Neural crest cell (in vitro differentiated cells): Measurements from ENCODE around the gene DPCD. TPM values are rescaled to one million over a fixed set of nuclear protein-coding genes. Genes with fewer than 3 reads are reported as not detected.

Source experiments
- DNase-seq: peaks from one replicate; pipeline ENCODE4 v3.0.0; 2021; ENCODE audit warnings: low read depth, mixed read lengths, low spot score
- H3K27ac Mint-ChIP-seq: one replicate; pipeline ENCODE4 v1.8.0; 2021; ENCODE audit warnings: mild to moderate bottlenecking, mixed read lengths; ENCODE audit not compliant: unreplicated experiment
- H3K27me3 Mint-ChIP-seq: 2 replicates; pipeline ENCODE4 v1.8.0; 2021; ENCODE audit warnings: low read depth, mild to moderate bottlenecking, mixed read lengths
- H3K36me3 Mint-ChIP-seq: 2 replicates; pipeline ENCODE4 v1.8.0; 2021; ENCODE audit warnings: low read depth, mild to moderate bottlenecking, mixed read lengths
- H3K4me1 Mint-ChIP-seq: 2 replicates; pipeline ENCODE4 v1.8.0; 2021; ENCODE audit warnings: mixed read lengths
- H3K4me3 Mint-ChIP-seq: one replicate; pipeline ENCODE4 v1.8.0; 2021; ENCODE audit warnings: mild to moderate bottlenecking, mixed read lengths
- H3K9me3 Mint-ChIP-seq: 2 replicates; pipeline ENCODE4 v1.8.0; 2021; ENCODE audit warnings: mixed read lengths
- long read RNA-seq: library from polyadenylated mRNA; unstranded; transcript quantifications from one replicate; pipeline ENCODE4 v2.0.0, GENCODE V29; 2020
- total RNA-seq: library from RNA; stranded (reverse); gene quantifications from 2 replicates; pipeline ENCODE4 v1.2.1, GENCODE V29; 2021
- TF ChIP-seq, protein P1 (sequence below): fragments of 200-600 bp; sonication (generic); conservative IDR thresholded peaks from 2 replicates; pipeline ENCODE4 v1.5.0; 2021; ENCODE audit warnings: antibody characterized with exemption, mild to moderate bottlenecking

DPCD gene
- 29.6 and 35.5 TPM in 2 replicates for total RNA-seq
- long read RNA-seq, transcript DPCD-202 (6 exons, 858 nt), result major isoform, 17 of 24 reads
- long read RNA-seq, partial matches to known transcripts, result 4 of 24 reads
- long read RNA-seq, other reads (novel, unspliced or antisense), result 3 of 24 reads

DNA sequence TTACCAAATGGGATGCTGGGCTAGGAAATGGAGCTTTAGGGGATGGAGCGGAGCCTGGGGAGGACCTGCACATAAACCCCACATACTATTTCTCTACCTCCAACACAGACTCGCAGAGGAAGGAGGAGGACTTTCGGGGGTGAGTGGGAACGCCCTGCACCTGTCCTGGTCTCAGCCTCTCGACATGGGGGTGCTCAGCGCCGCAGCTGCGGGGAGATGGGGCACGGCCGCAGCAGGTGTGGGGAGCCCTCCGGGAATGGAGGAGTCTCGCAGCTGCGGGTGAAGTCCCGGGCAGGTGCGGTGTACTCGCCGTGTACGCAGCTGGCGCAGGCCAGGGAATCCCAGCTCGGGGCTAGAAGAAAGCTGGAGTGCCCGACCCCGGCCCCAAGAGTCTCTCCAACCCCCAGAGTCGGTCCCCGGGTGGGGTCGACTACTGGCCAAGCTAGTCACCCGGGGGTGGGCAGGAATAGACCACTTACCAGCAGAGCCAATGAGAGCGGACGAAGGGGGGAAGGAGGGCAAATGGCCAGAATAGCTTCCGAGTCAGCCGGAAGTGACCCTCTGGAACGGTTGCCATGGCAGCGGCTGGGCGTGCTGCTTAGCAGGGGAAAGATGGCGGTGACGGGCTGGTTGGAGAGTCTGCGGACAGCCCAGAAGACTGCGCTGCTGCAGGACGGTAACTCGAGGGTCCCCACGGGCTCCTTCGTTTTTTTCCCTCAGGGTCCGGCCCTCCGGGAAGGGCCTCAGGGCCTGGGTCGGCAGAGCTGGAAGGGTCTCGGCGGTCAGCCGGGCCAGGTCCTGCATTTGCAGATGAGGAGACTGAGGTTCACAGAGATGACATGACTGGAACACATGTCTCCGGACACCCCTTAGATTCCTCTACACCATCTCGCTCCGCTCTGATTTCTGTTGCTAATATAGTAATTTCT, at the start of gene DPCD, which contains the start of gene POLL:
Gene DPCD, plus strand, starts transcription at position 597 of the 929 bp plus-strand sequence. Its CDS starts 16 bp downstream, at position 613.
Gene POLL, minus strand, starts transcription at position 533 of the 929 bp plus-strand sequence. CDS start 897 bp downstream, outside the sequence.
- peak; percentile 89 for DNase-seq
- Mint-ChIP-seq H3K27ac (peak within 1 kb of the TSS; percentile 57), H3K4me3 (peak within 1 kb of the TSS; percentile 93), H3K4me1 (peaks cover 22% of the 10 kb centered on the region), H3K36me3 (no peaks in the 10 kb centered on the region), H3K27me3 (no peaks in the 10 kb centered on the region), H3K9me3 (no peaks in the 10 kb centered on the region)
- TF ChIP-seq, protein P1, sequence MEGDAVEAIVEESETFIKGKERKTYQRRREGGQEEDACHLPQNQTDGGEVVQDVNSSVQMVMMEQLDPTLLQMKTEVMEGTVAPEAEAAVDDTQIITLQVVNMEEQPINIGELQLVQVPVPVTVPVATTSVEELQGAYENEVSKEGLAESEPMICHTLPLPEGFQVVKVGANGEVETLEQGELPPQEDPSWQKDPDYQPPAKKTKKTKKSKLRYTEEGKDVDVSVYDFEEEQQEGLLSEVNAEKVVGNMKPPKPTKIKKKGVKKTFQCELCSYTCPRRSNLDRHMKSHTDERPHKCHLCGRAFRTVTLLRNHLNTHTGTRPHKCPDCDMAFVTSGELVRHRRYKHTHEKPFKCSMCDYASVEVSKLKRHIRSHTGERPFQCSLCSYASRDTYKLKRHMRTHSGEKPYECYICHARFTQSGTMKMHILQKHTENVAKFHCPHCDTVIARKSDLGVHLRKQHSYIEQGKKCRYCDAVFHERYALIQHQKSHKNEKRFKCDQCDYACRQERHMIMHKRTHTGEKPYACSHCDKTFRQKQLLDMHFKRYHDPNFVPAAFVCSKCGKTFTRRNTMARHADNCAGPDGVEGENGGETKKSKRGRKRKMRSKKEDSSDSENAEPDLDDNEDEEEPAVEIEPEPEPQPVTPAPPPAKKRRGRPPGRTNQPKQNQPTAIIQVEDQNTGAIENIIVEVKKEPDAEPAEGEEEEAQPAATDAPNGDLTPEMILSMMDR, result no peak

DNA sequence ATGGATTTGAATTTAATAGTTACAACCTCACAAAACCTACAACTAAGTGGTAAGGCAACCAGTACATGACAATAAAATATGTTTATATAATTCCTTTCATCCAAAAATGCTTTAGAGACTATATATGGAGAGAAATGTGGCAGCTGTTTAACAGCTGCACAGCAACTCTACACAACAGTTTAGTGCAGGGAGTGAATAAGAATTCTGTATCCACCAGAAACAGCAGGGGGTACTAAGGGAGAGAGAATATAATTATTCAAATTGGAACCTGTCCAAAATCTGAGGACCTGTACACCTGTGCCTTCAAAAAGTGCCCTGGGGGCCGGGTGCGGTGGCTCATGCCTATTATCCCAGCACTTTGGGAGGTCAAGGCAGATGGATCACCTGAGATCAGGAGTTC, 49.7 kb upstream of the DPCD start:
- Mint-ChIP-seq H3K4me3 (no peak overlapping the region), H3K4me1 (peaks cover 17% of the 10 kb centered on the region), H3K36me3 (peaks cover 5% of the 10 kb centered on the region), H3K27me3 (no peaks in the 10 kb centered on the region), H3K9me3 (no peaks in the 10 kb centered on the region), H3K27ac (no peak overlapping the region)
- TF ChIP-seq, protein P1, result no peak
- no peak for DNase-seq

DNA sequence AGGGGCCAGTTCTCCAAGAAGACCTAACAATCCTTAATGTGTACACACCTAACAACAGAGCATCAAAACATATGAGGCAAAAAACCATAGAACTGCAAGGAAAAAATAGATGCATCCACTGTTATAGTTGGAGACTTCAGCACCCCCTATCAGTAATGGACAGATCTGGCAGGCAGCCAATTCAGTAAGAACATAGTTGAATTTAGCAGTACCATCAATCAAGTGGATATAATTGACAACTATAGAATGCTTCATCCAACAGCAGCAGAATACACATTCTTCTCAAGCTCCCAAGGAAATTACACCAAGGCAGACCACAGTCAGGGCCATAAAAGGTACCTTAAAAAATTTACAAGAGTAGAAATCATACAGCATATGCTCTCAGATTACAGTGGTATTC, 42.2 kb upstream of the DPCD start:
- Mint-ChIP-seq H3K27me3 (no peaks in the 10 kb centered on the region), H3K4me1 (peaks cover 5% of the 10 kb centered on the region), H3K4me3 (no peak overlapping the region), H3K9me3 (no peaks in the 10 kb centered on the region), H3K27ac (no peak overlapping the region), H3K36me3 (peaks cover 9% of the 10 kb centered on the region)
- no peak for DNase-seq
- TF ChIP-seq, protein P1, result no peak

DNA sequence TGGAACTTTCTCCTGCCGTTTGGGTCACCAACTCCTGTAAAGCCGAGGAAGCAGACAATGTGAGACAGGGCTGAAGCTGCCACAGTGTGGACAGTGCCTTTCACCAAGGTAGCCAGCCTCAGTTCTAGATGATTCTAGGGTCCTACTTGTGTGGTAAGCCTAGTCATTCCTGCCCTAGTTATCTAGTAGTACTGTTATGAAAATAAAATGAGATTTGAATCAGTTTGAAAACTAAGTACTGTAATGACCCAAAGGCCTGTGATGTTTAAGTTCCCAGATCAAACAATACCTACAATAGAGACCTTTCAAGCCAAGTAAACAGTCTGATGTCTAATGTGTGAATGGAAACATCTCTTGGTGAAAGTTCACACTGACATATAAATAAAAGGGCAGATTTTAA, 37.2 kb upstream of the DPCD start:
- Mint-ChIP-seq H3K27me3 (no peaks in the 10 kb centered on the region), H3K4me3 (no peak overlapping the region), H3K27ac (no peak overlapping the region), H3K4me1 (peaks cover 1% of the 10 kb centered on the region), H3K36me3 (peaks cover 16% of the 10 kb centered on the region), H3K9me3 (no peaks in the 10 kb centered on the region)
- no peak for DNase-seq
- TF ChIP-seq, protein P1, result no peak

DNA sequence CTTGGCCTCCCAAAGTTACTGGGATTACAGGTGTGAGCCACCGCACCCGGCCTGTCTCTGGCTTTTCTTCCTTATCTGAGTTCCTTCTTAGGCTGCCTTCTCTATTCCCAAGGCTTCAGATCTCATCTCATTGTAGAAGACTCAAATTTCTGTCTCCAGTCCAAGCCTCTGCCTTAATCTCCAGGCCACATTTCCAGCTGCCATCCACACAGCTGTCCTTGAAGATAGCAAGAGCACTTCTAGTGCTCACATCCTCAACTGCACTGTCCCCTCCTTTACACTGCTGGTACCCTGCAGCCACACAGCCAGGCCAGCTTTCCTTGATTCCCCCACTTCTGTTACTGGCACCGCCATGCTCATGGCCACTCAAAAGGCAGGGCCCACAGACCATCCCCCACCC, 35.7 kb upstream of the DPCD start:
- TF ChIP-seq, protein P1, result no peak
- H3K27ac Mint-ChIP-seq, result peak overlapping the region; percentile 91
- no peak overlapping the region for H3K4me3 Mint-ChIP-seq
- H3K4me1 Mint-ChIP-seq, result no peaks in the 10 kb centered on the region
- no peaks in the 10 kb centered on the region for H3K9me3 Mint-ChIP-seq
- H3K27me3 Mint-ChIP-seq, result no peaks in the 10 kb centered on the region
- DNase-seq, result no peak
- H3K36me3 Mint-ChIP-seq, result peaks cover 14% of the 10 kb centered on the region
